ENCODE results near the gene MICALL1.

The MICALL1 gene

GRCh38 chr22:37924386-37925065 is 18.4 kb downstream of the MICALL1 start:
- Histone ChIP-seq H3K79me2 (no peaks in the 10 kb centered on the region), H3K9ac (no peak overlapping the region), H2AFZ (no peak overlapping the region), H3K27me3 (ENCODE audit: control insufficient read depth, insufficient read depth, low read length) (no peaks in the 10 kb centered on the region), H3K4me1 (peaks cover 5% of the 10 kb centered on the region), H3K36me3 (ENCODE audit: control insufficient read depth, insufficient read depth, low read length) (no peaks in the 10 kb centered on the region), H3K4me3 (ENCODE audit: low read depth, low read length) (no peak overlapping the region), H3K27ac (no peak overlapping the region), H3K9me3 (ENCODE audit: control insufficient read depth, low read length) (no peaks in the 10 kb centered on the region), H3K4me2 (ENCODE audit: low read length) (no peak overlapping the region)
- no peak for TF ChIP-seq CTCF (IDR thresholded peaks at IDR 0.05)

- Histone ChIP-seq H3K79me2 (no peaks in the 10 kb centered on the region), H2AFZ (no peak overlapping the region), H3K4me3 (ENCODE audit: low read depth, low read length) (no peak overlapping the region), H3K4me1 (peaks cover 5% of the 10 kb centered on the region), H3K27me3 (ENCODE audit: control insufficient read depth, insufficient read depth, low read length) (no peaks in the 10 kb centered on the region), H3K9ac (no peak overlapping the region), H3K4me2 (ENCODE audit: low read length) (no peak overlapping the region), H3K27ac (no peak overlapping the region), H3K9me3 (ENCODE audit: control insufficient read depth, low read length) (no peaks in the 10 kb centered on the region), H3K36me3 (ENCODE audit: control insufficient read depth, insufficient read depth, low read length) (no peaks in the 10 kb centered on the region)
- no peak for TF ChIP-seq CTCF (IDR thresholded peaks at IDR 0.05)
Observed at GRCh38 chr22:37925330-37925729, 19.2 kb downstream of the MICALL1 start.

GRCh38 chr22:37925767-37926166 is 19.7 kb downstream of the MICALL1 start:
- Histone ChIP-seq H3K27me3 (ENCODE audit: control insufficient read depth, insufficient read depth, low read length) (no peaks in the 10 kb centered on the region), H3K9me3 (ENCODE audit: control insufficient read depth, low read length) (no peaks in the 10 kb centered on the region), H3K79me2 (no peaks in the 10 kb centered on the region), H3K4me3 (ENCODE audit: low read depth, low read length) (no peak overlapping the region), H2AFZ (no peak overlapping the region), H3K9ac (no peak overlapping the region), H3K4me1 (peaks cover 5% of the 10 kb centered on the region), H3K36me3 (ENCODE audit: control insufficient read depth, insufficient read depth, low read length) (no peaks in the 10 kb centered on the region), H3K27ac (no peak overlapping the region), H3K4me2 (ENCODE audit: low read length) (no peak overlapping the region)
- TF ChIP-seq CTCF (IDR thresholded peaks at IDR 0.05), result no peak

- TF ChIP-seq CTCF (IDR thresholded peaks at IDR 0.05), result no peak
Observed at GRCh38 chr22:37926358-37926757, 20.3 kb downstream of the MICALL1 start.

More at GRCh38 chr22:37926358-37926757, 20.3 kb downstream of the MICALL1 start:
- Histone ChIP-seq H3K27me3 (ENCODE audit: control insufficient read depth, insufficient read depth, low read length) (no peaks in the 10 kb centered on the region), H2AFZ (no peak overlapping the region), H3K9me3 (ENCODE audit: control insufficient read depth, low read length) (no peaks in the 10 kb centered on the region), H3K4me3 (ENCODE audit: low read depth, low read length) (no peak overlapping the region), H3K4me2 (ENCODE audit: low read length) (no peak overlapping the region), H3K79me2 (no peaks in the 10 kb centered on the region), H3K36me3 (ENCODE audit: control insufficient read depth, insufficient read depth, low read length) (no peaks in the 10 kb centered on the region), H3K27ac (no peak overlapping the region), H3K9ac (no peak overlapping the region), H3K4me1 (peaks cover 5% of the 10 kb centered on the region)

Measured in parathyroid adenoma (tissue), 2 donors.